SK-N-SH (cell line): Measurements from ENCODE around the gene HAUS7. TPM values are rescaled to one million over a fixed set of nuclear protein-coding genes. Genes with fewer than 3 reads are reported as not detected.

Source experiments
- CTCF ChIA-PET: fragments of 300-600, 350-600 bp; formaldehyde crosslinking; extraction: SDS; loops from one replicate; lab custom pipeline; 2021; lab: Yijun Ruan, JAX
- POLR2A ChIA-PET: fragments of 350-600 bp; sonication (Branson Sonifier 250); formaldehyde crosslinking; extraction: SDS; loops from one replicate; lab custom pipeline; 2020; ENCODE audit warnings: antibody characterized with exemption, inconsistent platforms; lab: Yijun Ruan, JAX
- DNase-seq: peaks from one replicate; pipeline ENCODE4 v3.0.0; 2012
- H2AFZ ChIP-seq: fragments of 200-600 bp; sonication (generic); 2 replicates; pipeline ENCODE4 v1.8.1; 2016; ENCODE audit warnings: antibody characterized with exemption, mild to moderate bottlenecking, low read depth
- H3F3A ChIP-seq: fragments of 200-600 bp; sonication (generic); replicated peaks from 2 replicates; pipeline ENCODE3; 2016; ENCODE audit warnings: antibody characterized with exemption, mild to moderate bottlenecking; ENCODE audit not compliant: insufficient read depth
- H3K27ac ChIP-seq, 2 experiments: fragments of 200-500 bp in 1 of 2; fragments of 200-600 bp in 1 of 2; sonication (Bioruptor generic) in 1 of 2; sonication (generic), shearing (Covaris generic) in 1 of 2; 2 replicates each; pipeline versions ENCODE4 v1.5.1 to v1.6.1; 2014 to 2016; ENCODE audit warnings: low read depth in 2 of 2, inconsistent platforms in 1 of 2, low read length in 1 of 2, mild to moderate bottlenecking in 1 of 2, mixed read lengths in 1 of 2
- H3K27me3 ChIP-seq: fragments of 200-600 bp; sonication (generic), shearing (Covaris generic); 2 replicates; pipeline ENCODE4 v1.6.1; 2016; ENCODE audit warnings: mixed run types; ENCODE audit not compliant: insufficient read depth
- H3K36me3 ChIP-seq, 2 experiments: fragments of 200-500 bp in 1 of 2; fragments of 200-600 bp in 1 of 2; sonication (Bioruptor generic) in 1 of 2; sonication (generic) in 1 of 2; replicated peaks in 1 of 2; 2 replicates each; pipeline versions ENCODE3 to v1.5.1; 2014 to 2016; ENCODE audit warnings: low read length in 1 of 2, mild to moderate bottlenecking in 1 of 2; ENCODE audit not compliant: insufficient read depth in 2 of 2, control insufficient read depth in 1 of 2
- H3K4me1 ChIP-seq, 2 experiments: fragments of 200-500 bp in 1 of 2; fragments of 200-600 bp in 1 of 2; sonication (Bioruptor generic) in 1 of 2; sonication (generic), shearing (Covaris generic) in 1 of 2; 2 replicates each; pipeline versions ENCODE4 v1.5.1 to v1.6.1; 2014 to 2016; ENCODE audit warnings: low read depth in 1 of 2, low read length in 1 of 2, mixed run types in 1 of 2; ENCODE audit not compliant: insufficient read depth in 2 of 2, control insufficient read depth in 1 of 2
- H3K4me2 ChIP-seq: fragments of 200-600 bp; sonication (generic), shearing (Covaris generic); 2 replicates; pipeline ENCODE4 v1.6.1; 2017; ENCODE audit warnings: mixed run types
- H3K4me3 ChIP-seq, 2 experiments: fragments of 200-500 bp in 1 of 2; fragments of 200-600 bp in 1 of 2; sonication (Bioruptor generic) in 1 of 2; sonication (generic), shearing (Covaris generic) in 1 of 2; 2 replicates each; pipeline versions ENCODE4 v1.5.1 to v1.8.1; 2014 to 2016; ENCODE audit warnings: low read depth in 2 of 2, inconsistent platforms in 1 of 2, low read length in 1 of 2, mild to moderate bottlenecking in 1 of 2, mixed read lengths in 1 of 2, moderate library complexity in 1 of 2
- H3K79me2 ChIP-seq: fragments of 200-600 bp; sonication (generic); 2 replicates; pipeline ENCODE4 v1.8.1; 2017; ENCODE audit warnings: mild to moderate bottlenecking; ENCODE audit not compliant: insufficient read depth
- H3K9ac ChIP-seq: fragments of 200-600 bp; sonication (generic); 2 replicates; pipeline ENCODE4 v1.6.1; 2017; ENCODE audit warnings: mixed run types
- H3K9me2 ChIP-seq: fragments of 200-600 bp; sonication (generic); 2 replicates; pipeline ENCODE4 v1.6.1; 2017; ENCODE audit warnings: mixed run types
- H3K9me3 ChIP-seq: fragments of 200-600 bp; sonication (generic); 2 replicates; pipeline ENCODE4 v1.6.1; 2017; ENCODE audit warnings: mixed run types, mild to moderate bottlenecking, moderate library complexity
- H4K20me1 ChIP-seq: fragments of 200-600 bp; sonication (generic); 2 replicates; pipeline ENCODE4 v1.6.1; 2017; ENCODE audit warnings: mild to moderate bottlenecking, mixed run types; ENCODE audit not compliant: insufficient read depth
- CTCF ChIP-seq: fragments of 200-600 bp; sonication (generic); IDR thresholded peaks from 2 replicates; pipeline ENCODE4 v1.6.1; 2017; ENCODE audit warnings: antibody characterized with exemption, mild to moderate bottlenecking, moderate library complexity
- EP300 ChIP-seq, 2 experiments: IDR thresholded peaks; 2 replicates each; pipeline versions ENCODE4 v1.4.0 to v1.6.1; 2012; ENCODE audit warnings: borderline replicate concordance in 1 of 2, low read depth in 1 of 2, low read length in 1 of 2
- EZH2phosphoT487 ChIP-seq: fragments of 200-600 bp; sonication (generic); IDR thresholded peaks from 2 replicates; pipeline ENCODE4 v1.6.1; 2017; ENCODE audit warnings: low read depth, mixed run types, mild to moderate bottlenecking, antibody characterized with exemption, moderate library complexity, borderline replicate concordance
- FOXJ3 ChIP-seq: sonication (generic); formaldehyde crosslinking; IDR thresholded peaks from 2 replicates; pipeline ENCODE4 v1.5.1; 2020; ENCODE audit warnings: mild to moderate bottlenecking, missing genetic modification reagents
- FOXM1 ChIP-seq: IDR thresholded peaks from 2 replicates; pipeline ENCODE4 v1.4.0; 2012; ENCODE audit warnings: low read depth, mild to moderate bottlenecking
- GABPA ChIP-seq: IDR thresholded peaks from 2 replicates; pipeline ENCODE4 v1.4.0; 2012; ENCODE audit warnings: low read depth, mild to moderate bottlenecking
- NRF1 ChIP-seq: IDR thresholded peaks from 2 replicates; pipeline ENCODE4 v1.6.1; 2012; ENCODE audit warnings: low read depth, mild to moderate bottlenecking, low read length
- RAD21 ChIP-seq: IDR thresholded peaks from 2 replicates; pipeline ENCODE4 v1.6.1; 2012; ENCODE audit warnings: mild to moderate bottlenecking, low read length
- RFX5 ChIP-seq: IDR thresholded peaks from 2 replicates; pipeline ENCODE4 v1.6.1; 2012; ENCODE audit warnings: mild to moderate bottlenecking, improper control_type of control experiment, low read length
- TAF1 ChIP-seq: IDR thresholded peaks from 2 replicates; pipeline ENCODE4 v1.6.1; 2012; ENCODE audit warnings: low read depth, mild to moderate bottlenecking, low read length, moderate library complexity, borderline replicate concordance
- YY1 ChIP-seq: IDR thresholded peaks from 2 replicates; pipeline ENCODE4 v1.4.0; 2012; ENCODE audit warnings: low read depth, mild to moderate bottlenecking
- WGBS: methylation state at CpG from one replicate; pipeline ENCODE4 v1.1.6; 2017; ENCODE audit warnings: low lambda C conversion rate; 5-methylcytosine and 5-hydroxymethylcytosine counted together
- polyA plus RNA-seq, 3 experiments: library from polyadenylated mRNA; depleted of rRNA; stranded (reverse); fragments of >200 nt; gene quantifications; 2 replicates each; pipeline ENCODE4 v1.2.3, GENCODE V29; 2012
- TF ChIP-seq, protein P1 (sequence below): IDR thresholded peaks from 2 replicates; pipeline ENCODE4 v1.4.0; 2012; ENCODE audit warnings: low read depth, borderline replicate concordance

Gene HAUS7
- polyA plus RNA-seq, 1 of the 3 experiments (the other 2 are of a cell fraction) = 39.7 TPM

DNA sequence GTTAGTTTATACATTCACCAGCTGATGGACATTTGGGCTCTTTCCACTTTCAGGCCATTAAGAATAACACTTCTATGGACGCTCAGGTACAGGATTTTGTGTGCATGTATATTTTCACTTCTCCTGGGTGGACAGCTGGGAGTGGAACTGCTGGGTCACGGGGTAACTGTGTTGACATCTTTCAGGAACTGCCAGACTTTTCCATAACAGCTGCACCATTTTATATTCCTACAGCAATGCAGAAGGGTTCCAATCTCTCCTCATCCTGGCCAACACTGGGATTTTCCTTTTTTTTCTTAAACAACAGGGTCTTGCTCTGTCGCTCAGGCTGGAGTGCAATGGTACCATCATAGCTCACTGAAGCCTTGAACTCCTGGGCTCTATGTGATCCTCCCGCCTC, 11.9 kb downstream of the HAUS7 start (continued):
- TF ChIP-seq YY1 (no peak), EP300 (IDR thresholded peaks at IDR 0.05; ENCODE audit: borderline replicate concordance in 1 of 2, low read depth in 1 of 2, low read length in 1 of 2) (no peak), RAD21 (no peak), CTCF (no peak), FOXJ3 (CRISPR knock-in tag) (no peak), TAF1 (no peak)

DNA sequence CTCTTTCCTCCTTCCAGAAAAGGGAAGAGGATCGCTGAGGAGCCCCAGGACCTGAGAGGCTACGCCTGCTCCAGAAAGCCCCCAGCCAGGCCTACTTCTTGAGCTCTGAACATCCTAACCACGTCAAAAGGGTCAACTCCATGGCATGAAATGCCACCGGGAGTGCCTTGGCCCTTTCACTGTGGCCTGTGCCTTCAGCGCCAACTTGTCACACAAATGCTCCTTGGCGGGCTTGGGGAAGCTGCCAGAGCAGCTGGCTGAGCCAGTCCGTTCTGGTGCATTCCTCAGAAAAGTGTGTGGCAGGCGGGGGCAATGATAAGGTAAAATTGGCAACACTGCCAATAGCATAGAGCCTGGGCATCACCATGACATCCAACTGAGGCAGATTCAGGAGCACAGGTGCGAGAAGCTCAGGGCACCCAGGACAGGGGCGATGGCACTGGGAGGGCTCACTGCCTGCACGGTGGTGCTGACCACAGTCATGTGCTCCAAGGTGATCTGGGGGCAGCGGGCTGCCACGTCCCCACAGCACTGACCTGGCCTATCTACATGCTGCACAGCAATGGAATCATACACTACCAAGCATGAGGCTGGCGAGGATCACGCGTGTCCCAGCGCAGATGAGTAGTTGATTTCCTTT, 12.4 kb downstream of the HAUS7 start:
- 61% methylated on average over 15 of the region's 17 CpGs for WGBS
- ChIA-PET POLR2A (no interaction called here), CTCF (interaction anchor here (1.4 to 4.3 kb wide), 3 partner anchors 10 to 49 kb away, joined by 6 to 26 read pairs (median 6); partner anchors contain the start of gene HAUS7)

More for the DNA sequence above, 12.4 kb downstream of the HAUS7 start:
- Histone ChIP-seq H3K4me3 (no peak overlapping the region), H3K9ac (no peak overlapping the region), H3K27me3 (no peaks in the 10 kb centered on the region), H3K79me2 (no peaks in the 10 kb centered on the region)
- no peak for DNase-seq
- TF ChIP-seq EZH2phosphoT487 = no peak
- TF ChIP-seq, protein P1, sequence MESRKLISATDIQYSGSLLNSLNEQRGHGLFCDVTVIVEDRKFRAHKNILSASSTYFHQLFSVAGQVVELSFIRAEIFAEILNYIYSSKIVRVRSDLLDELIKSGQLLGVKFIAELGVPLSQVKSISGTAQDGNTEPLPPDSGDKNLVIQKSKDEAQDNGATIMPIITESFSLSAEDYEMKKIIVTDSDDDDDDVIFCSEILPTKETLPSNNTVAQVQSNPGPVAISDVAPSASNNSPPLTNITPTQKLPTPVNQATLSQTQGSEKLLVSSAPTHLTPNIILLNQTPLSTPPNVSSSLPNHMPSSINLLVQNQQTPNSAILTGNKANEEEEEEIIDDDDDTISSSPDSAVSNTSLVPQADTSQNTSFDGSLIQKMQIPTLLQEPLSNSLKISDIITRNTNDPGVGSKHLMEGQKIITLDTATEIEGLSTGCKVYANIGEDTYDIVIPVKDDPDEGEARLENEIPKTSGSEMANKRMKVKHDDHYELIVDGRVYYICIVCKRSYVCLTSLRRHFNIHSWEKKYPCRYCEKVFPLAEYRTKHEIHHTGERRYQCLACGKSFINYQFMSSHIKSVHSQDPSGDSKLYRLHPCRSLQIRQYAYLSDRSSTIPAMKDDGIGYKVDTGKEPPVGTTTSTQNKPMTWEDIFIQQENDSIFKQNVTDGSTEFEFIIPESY = no peak
- TF ChIP-seq RFX5 = no peak
- no peak for TF ChIP-seq CTCF
- no peak for TF ChIP-seq FOXM1
- no peak for TF ChIP-seq GABPA
- TF ChIP-seq NRF1 = no peak
- TF ChIP-seq, all 33 proteins: peak for 0
- Histone ChIP-seq H3K4me1 (peaks cover 0 to 19% of the 10 kb centered on the region in 2 experiments; a peak in 1 of 4 replicates), H3K4me2 (no peak overlapping the region), H3K9me3 (no peaks in the 10 kb centered on the region), H3F3A (peaks cover 3% of the 10 kb centered on the region), H3K9me2 (no peaks in the 10 kb centered on the region), H4K20me1 (no peaks in the 10 kb centered on the region), H3K27ac (no peak overlapping the region), H3K36me3 (peaks cover 0 to 3% of the 10 kb centered on the region in 2 experiments), H2AFZ (no peak overlapping the region)
